HG03064 (cell line): ENCODE measurements around the gene COPE.
"Not testable (repeated sequence)": the region's sequence is repeated elsewhere in the genome, so short reads cannot be mapped to it uniquely, and the experiment has no call there.

ENCODE experiments used
- ATAC-seq: cut with Tn5 transposase; IDR thresholded peaks from one replicate; pipeline ENCODE4 v1.9.1; 2021; ENCODE audit warnings: low read depth; ENCODE audit not compliant: unreplicated experiment

COPE gene

GRCh38 chr19:18941628-18942354 lies 22.6 kb upstream of the COPE start:
- no peak for ATAC-seq

GRCh38 chr19:18940769-18941627 lies 21.8 kb upstream of the COPE start, which contains the start of gene HOMER3:
TSS of gene HOMER3 (minus strand) at chr19:18941217. CDS start at chr19:18938982, 2,235 bp downstream.
- no peak for ATAC-seq

- no peak for ATAC-seq
Measured at GRCh38 chr19:18939922-18940768, 21.0 kb upstream of the COPE start.

- no peak for ATAC-seq
Measured at GRCh38 chr19:18939163-18939562, 20.0 kb upstream of the COPE start.

- ATAC-seq: no peak
Measured at GRCh38 chr19:18933297-18933696, 14.1 kb upstream of the COPE start.

GRCh38 chr19:18932216-18932841 lies 13.1 kb upstream of the COPE start:
- ATAC-seq: no peak

- ATAC-seq: no peak
Measured at GRCh38 chr19:18931316-18932162, 12.4 kb upstream of the COPE start.

- no peak for ATAC-seq
Measured at GRCh38 chr19:18929311-18929710, 10.1 kb upstream of the COPE start.

GRCh38 chr19:18928018-18928805 lies 9.0 kb upstream of the COPE start:
- no peak for ATAC-seq

- ATAC-seq: no peak
Measured at GRCh38 chr19:18924684-18925213, 5.6 kb upstream of the COPE start.

- no peak for ATAC-seq
Measured at GRCh38 chr19:18922228-18922985, 3.2 kb upstream of the COPE start.

- no peak for ATAC-seq
Measured at GRCh38 chr19:18921593-18921992, 2.4 kb upstream of the COPE start.

GRCh38 chr19:18920400-18920799 lies 1.2 kb upstream of the COPE start:
- no peak for ATAC-seq

- no peak for ATAC-seq
Measured at GRCh38 chr19:18919900-18920214, 670 bp upstream of the COPE start.

GRCh38 chr19:18917593-18917992 lies 1.6 kb downstream of the COPE start:
- ATAC-seq: not testable (repeated sequence)

GRCh38 chr19:18915639-18916038 lies 3.5 kb downstream of the COPE start:
- no peak for ATAC-seq

- no peak for ATAC-seq
Measured at GRCh38 chr19:18913466-18913865, 5.7 kb downstream of the COPE start.

- ATAC-seq: no peak
Measured at GRCh38 chr19:18912933-18913332, 6.3 kb downstream of the COPE start.
